ENCODE data around the gene MILR1. TPM values are rescaled to one million over a fixed set of nuclear protein-coding genes. Genes with fewer than 3 reads are reported as not detected.
A peak's percentile ranks its signal among the peaks of the same experiment; 100 is the strongest.

MILR1 gene
- total RNA-seq, 1 experiment from 2014 or later = not detected

- TF ChIP-seq, protein P1, sequence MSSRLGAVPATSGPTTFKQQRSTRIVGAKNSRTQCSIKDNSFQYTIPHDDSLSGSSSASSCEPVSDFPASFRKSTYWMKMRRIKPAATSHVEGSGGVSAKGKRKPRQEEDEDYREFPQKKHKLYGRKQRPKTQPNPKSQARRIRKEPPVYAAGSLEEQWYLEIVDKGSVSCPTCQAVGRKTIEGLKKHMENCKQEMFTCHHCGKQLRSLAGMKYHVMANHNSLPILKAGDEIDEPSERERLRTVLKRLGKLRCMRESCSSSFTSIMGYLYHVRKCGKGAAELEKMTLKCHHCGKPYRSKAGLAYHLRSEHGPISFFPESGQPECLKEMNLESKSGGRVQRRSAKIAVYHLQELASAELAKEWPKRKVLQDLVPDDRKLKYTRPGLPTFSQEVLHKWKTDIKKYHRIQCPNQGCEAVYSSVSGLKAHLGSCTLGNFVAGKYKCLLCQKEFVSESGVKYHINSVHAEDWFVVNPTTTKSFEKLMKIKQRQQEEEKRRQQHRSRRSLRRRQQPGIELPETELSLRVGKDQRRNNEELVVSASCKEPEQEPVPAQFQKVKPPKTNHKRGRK (CRISPR knock-in tag; IDR thresholded peaks at IDR 0.05; ENCODE audit: borderline replicate concordance) = no peak
- no peak for TF ChIP-seq JUN (CRISPR knock-in tag; IDR thresholded peaks at IDR 0.05)
- no peak for TF ChIP-seq MYBL2 (CRISPR knock-in tag; IDR thresholded peaks at IDR 0.05)
- TF ChIP-seq, protein P2, sequence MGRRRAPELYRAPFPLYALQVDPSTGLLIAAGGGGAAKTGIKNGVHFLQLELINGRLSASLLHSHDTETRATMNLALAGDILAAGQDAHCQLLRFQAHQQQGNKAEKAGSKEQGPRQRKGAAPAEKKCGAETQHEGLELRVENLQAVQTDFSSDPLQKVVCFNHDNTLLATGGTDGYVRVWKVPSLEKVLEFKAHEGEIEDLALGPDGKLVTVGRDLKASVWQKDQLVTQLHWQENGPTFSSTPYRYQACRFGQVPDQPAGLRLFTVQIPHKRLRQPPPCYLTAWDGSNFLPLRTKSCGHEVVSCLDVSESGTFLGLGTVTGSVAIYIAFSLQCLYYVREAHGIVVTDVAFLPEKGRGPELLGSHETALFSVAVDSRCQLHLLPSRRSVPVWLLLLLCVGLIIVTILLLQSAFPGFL (CRISPR knock-in tag; IDR thresholded peaks at IDR 0.05; ENCODE audit: borderline replicate concordance) = no peak
- TF ChIP-seq TEAD4 (CRISPR knock-in tag; IDR thresholded peaks at IDR 0.05) = no peak
- TF ChIP-seq, protein P3, sequence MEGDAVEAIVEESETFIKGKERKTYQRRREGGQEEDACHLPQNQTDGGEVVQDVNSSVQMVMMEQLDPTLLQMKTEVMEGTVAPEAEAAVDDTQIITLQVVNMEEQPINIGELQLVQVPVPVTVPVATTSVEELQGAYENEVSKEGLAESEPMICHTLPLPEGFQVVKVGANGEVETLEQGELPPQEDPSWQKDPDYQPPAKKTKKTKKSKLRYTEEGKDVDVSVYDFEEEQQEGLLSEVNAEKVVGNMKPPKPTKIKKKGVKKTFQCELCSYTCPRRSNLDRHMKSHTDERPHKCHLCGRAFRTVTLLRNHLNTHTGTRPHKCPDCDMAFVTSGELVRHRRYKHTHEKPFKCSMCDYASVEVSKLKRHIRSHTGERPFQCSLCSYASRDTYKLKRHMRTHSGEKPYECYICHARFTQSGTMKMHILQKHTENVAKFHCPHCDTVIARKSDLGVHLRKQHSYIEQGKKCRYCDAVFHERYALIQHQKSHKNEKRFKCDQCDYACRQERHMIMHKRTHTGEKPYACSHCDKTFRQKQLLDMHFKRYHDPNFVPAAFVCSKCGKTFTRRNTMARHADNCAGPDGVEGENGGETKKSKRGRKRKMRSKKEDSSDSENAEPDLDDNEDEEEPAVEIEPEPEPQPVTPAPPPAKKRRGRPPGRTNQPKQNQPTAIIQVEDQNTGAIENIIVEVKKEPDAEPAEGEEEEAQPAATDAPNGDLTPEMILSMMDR (IDR thresholded peaks at IDR 0.05) = no peak
Observed at GRCh38 chr17:64500487-64500859, 51.6 kb downstream of the MILR1 start (continued).

- Mint-ChIP-seq H3K4me3 (peak overlapping the region; percentile 4; the same call in 1 of the 2 replicates), H3K36me3 (peaks cover 67% of the 10 kb centered on the region), H3K4me1 (peaks cover 61% of the 10 kb centered on the region), H3K27me3 (ENCODE audit: low read depth) (no peaks in the 10 kb centered on the region; the same call in 1 of the 2 replicates), H3K27ac (peak overlapping the region; percentile 79), H3K9me3 (no peaks in the 10 kb centered on the region)
- CTCF ChIA-PET = no interaction called here
- TF ChIP-seq SOX15 (CRISPR knock-in tag; IDR thresholded peaks at IDR 0.05) = no peak
- 0 out of 2 replicates have a peak, but pooled peaks have one; percentile 26 for TF ChIP-seq AR (CRISPR knock-in tag; IDR thresholded peaks at IDR 0.05)
- POLR2A ChIA-PET = interaction anchor here (0.5 kb wide), 1 partner anchor 115 kb away, joined by 3 read pairs; no protein-coding TSS in a partner anchor
- DNase-seq (ENCODE audit: low spot score) (no peak), ATAC-seq (no peak)
Observed at GRCh38 chr17:64500862-64501765, 52.2 kb downstream of the MILR1 start.

DNA sequence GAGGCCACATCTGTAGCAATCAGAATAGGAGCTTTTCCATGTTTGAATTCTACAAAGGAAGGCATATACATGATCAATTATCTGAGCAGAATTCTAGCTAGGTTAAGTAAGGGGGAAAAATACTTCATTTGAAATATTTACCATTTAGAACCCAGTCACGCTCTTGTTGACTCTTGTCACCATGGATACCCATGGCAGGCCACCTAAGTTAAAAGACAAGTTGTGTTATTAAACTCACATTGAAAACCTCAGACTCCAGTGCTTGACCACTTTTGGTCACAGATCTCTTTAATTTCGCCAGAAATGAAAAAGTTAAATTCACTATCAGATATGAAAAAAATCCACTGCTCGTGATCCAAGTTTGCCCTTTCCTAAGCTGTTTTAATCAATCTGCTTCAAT lies 53.1 kb downstream of the MILR1 start:
- H3K9me3 Mint-ChIP-seq = no peaks in the 10 kb centered on the region
- ChIA-PET POLR2A (interaction anchor here (0.5 kb wide), 1 partner anchor 116 kb away, joined by 3 read pairs; no protein-coding TSS in a partner anchor), CTCF (no interaction called here)
- peak overlapping the region; percentile 90 for H3K27ac Mint-ChIP-seq
- H3K4me1 Mint-ChIP-seq = peaks cover 58% of the 10 kb centered on the region
- ATAC-seq (no peak), DNase-seq (ENCODE audit: low spot score) (no peak)
- peaks cover 67% of the 10 kb centered on the region for H3K36me3 Mint-ChIP-seq
- H3K4me3 Mint-ChIP-seq = no peak overlapping the region
- H3K27me3 Mint-ChIP-seq (ENCODE audit: low read depth) = no peaks in the 10 kb centered on the region; the same call in 1 of the 2 replicates
- no peak for TF ChIP-seq JUN (CRISPR knock-in tag; IDR thresholded peaks at IDR 0.05)
- no peak for TF ChIP-seq HMGA2 (CRISPR knock-in tag; IDR thresholded peaks at IDR 0.05)
- TF ChIP-seq, protein P4, sequence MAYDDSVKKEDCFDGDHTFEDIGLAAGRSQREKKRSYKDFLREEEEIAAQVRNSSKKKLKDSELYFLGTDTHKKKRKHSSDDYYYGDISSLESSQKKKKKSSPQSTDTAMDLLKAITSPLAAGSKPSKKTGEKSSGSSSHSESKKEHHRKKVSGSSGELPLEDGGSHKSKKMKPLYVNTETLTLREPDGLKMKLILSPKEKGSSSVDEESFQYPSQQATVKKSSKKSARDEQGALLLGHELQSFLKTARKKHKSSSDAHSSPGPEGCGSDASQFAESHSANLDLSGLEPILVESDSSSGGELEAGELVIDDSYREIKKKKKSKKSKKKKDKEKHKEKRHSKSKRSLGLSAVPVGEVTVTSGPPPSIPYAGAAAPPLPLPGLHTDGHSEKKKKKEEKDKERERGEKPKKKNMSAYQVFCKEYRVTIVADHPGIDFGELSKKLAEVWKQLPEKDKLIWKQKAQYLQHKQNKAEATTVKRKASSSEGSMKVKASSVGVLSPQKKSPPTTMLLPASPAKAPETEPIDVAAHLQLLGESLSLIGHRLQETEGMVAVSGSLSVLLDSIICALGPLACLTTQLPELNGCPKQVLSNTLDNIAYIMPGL (CRISPR knock-in tag; IDR thresholded peaks at IDR 0.05) = no peak
- TF ChIP-seq TP53 (CRISPR knock-in tag; IDR thresholded peaks at IDR 0.05) = no peak
- TF ChIP-seq, protein P5, sequence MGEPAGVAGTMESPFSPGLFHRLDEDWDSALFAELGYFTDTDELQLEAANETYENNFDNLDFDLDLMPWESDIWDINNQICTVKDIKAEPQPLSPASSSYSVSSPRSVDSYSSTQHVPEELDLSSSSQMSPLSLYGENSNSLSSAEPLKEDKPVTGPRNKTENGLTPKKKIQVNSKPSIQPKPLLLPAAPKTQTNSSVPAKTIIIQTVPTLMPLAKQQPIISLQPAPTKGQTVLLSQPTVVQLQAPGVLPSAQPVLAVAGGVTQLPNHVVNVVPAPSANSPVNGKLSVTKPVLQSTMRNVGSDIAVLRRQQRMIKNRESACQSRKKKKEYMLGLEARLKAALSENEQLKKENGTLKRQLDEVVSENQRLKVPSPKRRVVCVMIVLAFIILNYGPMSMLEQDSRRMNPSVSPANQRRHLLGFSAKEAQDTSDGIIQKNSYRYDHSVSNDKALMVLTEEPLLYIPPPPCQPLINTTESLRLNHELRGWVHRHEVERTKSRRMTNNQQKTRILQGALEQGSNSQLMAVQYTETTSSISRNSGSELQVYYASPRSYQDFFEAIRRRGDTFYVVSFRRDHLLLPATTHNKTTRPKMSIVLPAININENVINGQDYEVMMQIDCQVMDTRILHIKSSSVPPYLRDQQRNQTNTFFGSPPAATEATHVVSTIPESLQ (CRISPR knock-in tag; IDR thresholded peaks at IDR 0.05) = no peak
- TF ChIP-seq, protein P6, sequence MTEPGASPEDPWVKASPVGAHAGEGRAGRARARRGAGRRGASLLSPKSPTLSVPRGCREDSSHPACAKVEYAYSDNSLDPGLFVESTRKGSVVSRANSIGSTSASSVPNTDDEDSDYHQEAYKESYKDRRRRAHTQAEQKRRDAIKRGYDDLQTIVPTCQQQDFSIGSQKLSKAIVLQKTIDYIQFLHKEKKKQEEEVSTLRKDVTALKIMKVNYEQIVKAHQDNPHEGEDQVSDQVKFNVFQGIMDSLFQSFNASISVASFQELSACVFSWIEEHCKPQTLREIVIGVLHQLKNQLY (CRISPR knock-in tag; IDR thresholded peaks at IDR 0.05) = no peak
- TF ChIP-seq, protein P7, sequence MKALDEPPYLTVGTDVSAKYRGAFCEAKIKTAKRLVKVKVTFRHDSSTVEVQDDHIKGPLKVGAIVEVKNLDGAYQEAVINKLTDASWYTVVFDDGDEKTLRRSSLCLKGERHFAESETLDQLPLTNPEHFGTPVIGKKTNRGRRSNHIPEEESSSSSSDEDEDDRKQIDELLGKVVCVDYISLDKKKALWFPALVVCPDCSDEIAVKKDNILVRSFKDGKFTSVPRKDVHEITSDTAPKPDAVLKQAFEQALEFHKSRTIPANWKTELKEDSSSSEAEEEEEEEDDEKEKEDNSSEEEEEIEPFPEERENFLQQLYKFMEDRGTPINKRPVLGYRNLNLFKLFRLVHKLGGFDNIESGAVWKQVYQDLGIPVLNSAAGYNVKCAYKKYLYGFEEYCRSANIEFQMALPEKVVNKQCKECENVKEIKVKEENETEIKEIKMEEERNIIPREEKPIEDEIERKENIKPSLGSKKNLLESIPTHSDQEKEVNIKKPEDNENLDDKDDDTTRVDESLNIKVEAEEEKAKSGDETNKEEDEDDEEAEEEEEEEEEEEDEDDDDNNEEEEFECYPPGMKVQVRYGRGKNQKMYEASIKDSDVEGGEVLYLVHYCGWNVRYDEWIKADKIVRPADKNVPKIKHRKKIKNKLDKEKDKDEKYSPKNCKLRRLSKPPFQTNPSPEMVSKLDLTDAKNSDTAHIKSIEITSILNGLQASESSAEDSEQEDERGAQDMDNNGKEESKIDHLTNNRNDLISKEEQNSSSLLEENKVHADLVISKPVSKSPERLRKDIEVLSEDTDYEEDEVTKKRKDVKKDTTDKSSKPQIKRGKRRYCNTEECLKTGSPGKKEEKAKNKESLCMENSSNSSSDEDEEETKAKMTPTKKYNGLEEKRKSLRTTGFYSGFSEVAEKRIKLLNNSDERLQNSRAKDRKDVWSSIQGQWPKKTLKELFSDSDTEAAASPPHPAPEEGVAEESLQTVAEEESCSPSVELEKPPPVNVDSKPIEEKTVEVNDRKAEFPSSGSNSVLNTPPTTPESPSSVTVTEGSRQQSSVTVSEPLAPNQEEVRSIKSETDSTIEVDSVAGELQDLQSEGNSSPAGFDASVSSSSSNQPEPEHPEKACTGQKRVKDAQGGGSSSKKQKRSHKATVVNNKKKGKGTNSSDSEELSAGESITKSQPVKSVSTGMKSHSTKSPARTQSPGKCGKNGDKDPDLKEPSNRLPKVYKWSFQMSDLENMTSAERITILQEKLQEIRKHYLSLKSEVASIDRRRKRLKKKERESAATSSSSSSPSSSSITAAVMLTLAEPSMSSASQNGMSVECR (CRISPR knock-in tag; IDR thresholded peaks at IDR 0.05; ENCODE audit: borderline replicate concordance) = no peak
